Measurements from ENCODE around the gene TBL2.
A peak's percentile ranks its signal among the peaks of the same experiment; 100 is the strongest.

The TBL2 gene

GRCh38 chr7:73570521-73570920 lies 7.9 kb downstream of the TBL2 start:
- TF ChIP-seq SPI1 (IDR thresholded peaks at IDR 0.05; ENCODE audit: borderline replicate concordance, low read depth): no peak
- no peak for TF ChIP-seq REST (IDR thresholded peaks at IDR 0.05; ENCODE audit: insufficient replicate concordance, low read depth)
- no peak for TF ChIP-seq POLR2AphosphoS5 (IDR thresholded peaks at IDR 0.05; ENCODE audit: low read depth)
- DNase-seq (ENCODE audit: low read depth in 1 of 2, low spot score in 1 of 2): no peak
- no peak overlapping the region for H3K4me3 ChIP-seq (replicated peaks; ENCODE audit: insufficient read depth, low read length)
- H3K27ac ChIP-seq (replicated peaks): no peak overlapping the region
- H3K27me3 ChIP-seq (ENCODE audit: insufficient read depth, poor library complexity, severe bottlenecking): no peaks in the 10 kb centered on the region

- H3K27me3 ChIP-seq (ENCODE audit: insufficient read depth, poor library complexity, severe bottlenecking): no peaks in the 10 kb centered on the region
- H3K27ac ChIP-seq (replicated peaks): no peak overlapping the region
- TF ChIP-seq REST (IDR thresholded peaks at IDR 0.05; ENCODE audit: insufficient replicate concordance, low read depth) (no peak), CTCF (IDR thresholded peaks at IDR 0.05; ENCODE audit: insufficient read depth, low read length) (no peak), POLR2AphosphoS5 (IDR thresholded peaks at IDR 0.05; ENCODE audit: low read depth) (no peak), GABPA (IDR thresholded peaks at IDR 0.05; ENCODE audit: low read depth) (no peak), SPI1 (IDR thresholded peaks at IDR 0.05; ENCODE audit: borderline replicate concordance, low read depth) (no peak)
- no peak for DNase-seq (ENCODE audit: low read depth in 1 of 2, low spot score in 1 of 2)
- no peak overlapping the region for H3K4me3 ChIP-seq (replicated peaks; ENCODE audit: insufficient read depth, low read length)
Observed at GRCh38 chr7:73569042-73569608, 9.3 kb downstream of the TBL2 start.

- TF ChIP-seq SPI1 (IDR thresholded peaks at IDR 0.05; ENCODE audit: borderline replicate concordance, low read depth): peak; percentile 21; the same call in 1 of the 2 replicates
- TF ChIP-seq GABPA (IDR thresholded peaks at IDR 0.05; ENCODE audit: low read depth): no peak
- TF ChIP-seq CTCF (IDR thresholded peaks at IDR 0.05; ENCODE audit: insufficient read depth, low read length): no peak
- no peak for TF ChIP-seq POLR2AphosphoS5 (IDR thresholded peaks at IDR 0.05; ENCODE audit: low read depth)
- TF ChIP-seq REST (IDR thresholded peaks at IDR 0.05; ENCODE audit: insufficient replicate concordance, low read depth): no peak
- Histone ChIP-seq H3K27ac (replicated peaks) (no peak overlapping the region), H3K4me3 (replicated peaks; ENCODE audit: insufficient read depth, low read length) (no peak overlapping the region), H3K27me3 (ENCODE audit: insufficient read depth, poor library complexity, severe bottlenecking) (no peaks in the 10 kb centered on the region)
- DNase-seq (ENCODE audit: low read depth in 1 of 2, low spot score in 1 of 2): no peak
Observed at GRCh38 chr7:73567846-73568685, 10.3 kb downstream of the TBL2 start.
